Transverse colon (tissue), 4 donors: ENCODE measurements around the gene PTPRJ.

Source experiments
- CTCF ChIP-seq, 5 experiments: fragments of 200-600 bp in 3 of 5; fragments of 450-650 bp in 2 of 5; sonication (generic) in 3 of 5; IDR thresholded peaks; 1 replicate in 2 of 5; 2 replicates in 3 of 5; pipeline ENCODE4 v1.5.1; 2016 to 2017; ENCODE audit warnings: antibody characterized with exemption in 5 of 5, inconsistent platforms in 3 of 5, mild to moderate bottlenecking in 2 of 5, moderate library complexity in 1 of 5
- EP300 ChIP-seq: sonication (generic); formaldehyde crosslinking; IDR thresholded peaks from one replicate; pipeline ENCODE4 v1.6.1; 2017; ENCODE audit warnings: antibody characterized with exemption, low read depth
- POLR2A ChIP-seq: fragments of 450-650 bp; IDR thresholded peaks from one replicate; pipeline ENCODE4 v1.6.1; 2016; ENCODE audit warnings: antibody characterized with exemption, mild to moderate bottlenecking, moderate library complexity
- POLR2AphosphoS5 ChIP-seq, 3 donors: sonication (generic); formaldehyde crosslinking; IDR thresholded peaks; one replicate each; pipeline ENCODE4 v1.6.1; 2016; ENCODE audit warnings: antibody characterized with exemption in 3 of 3

GRCh38 chr11:47941907-47942558 is 38.3 kb upstream of the PTPRJ start:
- TF ChIP-seq CTCF (IDR thresholded peaks at IDR 0.05) (no peak), EP300 (no peak), POLR2AphosphoS5 (IDR thresholded peaks at IDR 0.05) (no peak), POLR2A (no peak)
